ENCODE measurements around the gene NCKAP1.

GRCh38 chr2:182887093-182887492 is 151.2 kb downstream of the NCKAP1 start:
- TF ChIP-seq POLR2AphosphoS5 (IDR thresholded peaks at IDR 0.05; ENCODE audit: borderline replicate concordance, low read depth, low read length), result no peak
- TF ChIP-seq EZH2 (IDR thresholded peaks at IDR 0.05), result no peak
- TF ChIP-seq FOXP2 (optimal IDR thresholded peaks at IDR 0.05; ENCODE audit: control extremely low read depth, extremely low read length, insufficient read depth), result no peak
